Muscle layer of colon (tissue), 2 donors: ENCODE data around the gene VWA2.

Experiments used
- H3K27ac ChIP-seq: one replicate; pipeline ENCODE4 v1.7.0; 2013; ENCODE audit warnings: low read depth, mild to moderate bottlenecking, low read length, moderate library complexity
- H3K27me3 ChIP-seq, 2 donors: one replicate each; pipeline ENCODE4 v1.7.0; 2013; ENCODE audit warnings: low read length in 2 of 2, mild to moderate bottlenecking in 2 of 2; ENCODE audit not compliant: insufficient read depth in 2 of 2, control insufficient read depth in 1 of 2
- H3K36me3 ChIP-seq: one replicate; pipeline ENCODE4 v1.7.0; 2013; ENCODE audit warnings: mild to moderate bottlenecking, low read length; ENCODE audit not compliant: insufficient read depth
- H3K4me1 ChIP-seq: one replicate; pipeline ENCODE4 v1.7.0; 2013; ENCODE audit warnings: mild to moderate bottlenecking, low read length; ENCODE audit not compliant: insufficient read depth
- H3K4me3 ChIP-seq, 2 donors: one replicate each; pipeline ENCODE4 v1.7.0; 2013; ENCODE audit warnings: low read length in 2 of 2, low read depth in 1 of 2, mild to moderate bottlenecking in 1 of 2, moderate library complexity in 1 of 2
- H3K9ac ChIP-seq: one replicate; pipeline ENCODE4 v1.7.0; 2013; ENCODE audit warnings: low read length
- H3K9me3 ChIP-seq: one replicate; pipeline ENCODE4 v1.7.0; 2013; ENCODE audit warnings: mild to moderate bottlenecking, low read length
- donor health status: abdominal sarcoma.
- donor health status: Adenocarcinoma of cecum.

The VWA2 gene

DNA sequence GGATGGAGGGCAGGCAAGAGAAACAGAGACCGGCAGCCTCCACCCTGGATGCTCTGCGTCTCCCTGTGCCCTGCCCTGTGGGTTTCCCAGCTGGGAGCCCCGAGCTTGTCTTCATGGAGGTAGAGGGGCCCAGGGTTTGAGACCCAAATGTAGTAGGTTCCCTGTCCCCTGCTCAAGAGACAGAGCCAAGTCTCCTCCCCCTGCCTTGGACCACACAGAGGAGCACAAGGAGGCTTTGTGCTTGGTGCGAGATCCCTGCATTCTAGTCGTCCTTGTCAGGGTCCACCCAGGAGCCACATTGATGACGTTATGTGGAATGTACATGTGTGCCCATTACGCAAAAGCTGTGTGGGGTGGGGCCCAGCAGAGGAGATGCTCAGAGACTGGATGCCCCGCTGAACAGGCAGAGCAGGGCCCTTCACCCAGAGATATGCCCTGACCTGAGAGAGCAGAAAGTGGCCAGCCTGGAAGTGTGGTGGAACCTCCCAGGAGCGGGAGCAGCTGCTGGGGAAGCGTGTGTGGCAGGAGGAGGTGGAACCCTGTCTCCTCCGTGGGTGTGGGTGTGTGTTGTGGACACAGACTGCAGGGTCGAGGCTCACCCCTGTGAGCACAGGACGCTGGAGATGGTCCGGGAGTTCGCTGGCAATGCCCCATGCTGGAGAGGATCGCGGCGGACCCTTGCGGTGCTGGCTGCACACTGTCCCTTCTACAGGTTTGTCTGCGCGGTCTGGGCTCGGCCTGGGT lies 39.3 kb downstream of the VWA2 start:
- no peaks in the 10 kb centered on the region for H3K9me3 ChIP-seq
- H3K4me1 ChIP-seq = no peaks in the 10 kb centered on the region
- no peak overlapping the region for H3K4me3 ChIP-seq
- H3K9ac ChIP-seq = no peak overlapping the region
- H3K27me3 ChIP-seq = peaks cover 0 to 4% of the 10 kb centered on the region in 2 donors
- H3K36me3 ChIP-seq = no peaks in the 10 kb centered on the region
- no peak overlapping the region for H3K27ac ChIP-seq

- H3K27ac ChIP-seq = no peak overlapping the region
Observed at GRCh38 chr10:114278884-114279191, 39.8 kb downstream of the VWA2 start.

DNA sequence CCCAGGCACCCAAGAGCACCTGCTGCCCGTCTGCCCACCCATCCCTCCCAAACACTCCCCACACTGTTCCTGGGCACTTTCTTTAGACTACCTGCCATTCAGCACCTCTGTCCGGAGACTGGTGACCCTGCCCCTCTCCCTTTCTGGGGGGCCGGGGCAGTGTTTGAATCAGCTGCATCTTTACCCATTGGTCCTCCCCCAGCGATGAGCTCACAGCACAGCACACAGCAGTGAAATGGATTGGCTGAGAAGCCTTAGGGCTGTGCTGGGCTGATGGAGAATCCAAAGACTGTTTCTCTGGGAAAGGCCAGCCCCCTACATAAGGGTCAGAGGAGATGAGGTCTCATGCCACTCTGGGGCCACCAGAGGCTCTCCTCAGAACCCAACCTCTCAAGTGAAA lies 40.2 kb downstream of the VWA2 start:
- no peak overlapping the region for H3K4me3 ChIP-seq
- H3K9ac ChIP-seq = no peak overlapping the region
- no peaks in the 10 kb centered on the region for H3K4me1 ChIP-seq
- no peaks in the 10 kb centered on the region for H3K36me3 ChIP-seq
- H3K27ac ChIP-seq = no peak overlapping the region
- H3K9me3 ChIP-seq = no peaks in the 10 kb centered on the region
- peaks cover 0 to 4% of the 10 kb centered on the region in 2 donors for H3K27me3 ChIP-seq

More at GRCh38 chr10:114278884-114279191, 39.8 kb downstream of the VWA2 start:
- Histone ChIP-seq H3K9me3 (no peaks in the 10 kb centered on the region), H3K9ac (no peak overlapping the region), H3K4me3 (no peak overlapping the region), H3K4me1 (no peaks in the 10 kb centered on the region), H3K36me3 (no peaks in the 10 kb centered on the region), H3K27me3 (peaks cover 0 to 4% of the 10 kb centered on the region in 2 donors)

DNA sequence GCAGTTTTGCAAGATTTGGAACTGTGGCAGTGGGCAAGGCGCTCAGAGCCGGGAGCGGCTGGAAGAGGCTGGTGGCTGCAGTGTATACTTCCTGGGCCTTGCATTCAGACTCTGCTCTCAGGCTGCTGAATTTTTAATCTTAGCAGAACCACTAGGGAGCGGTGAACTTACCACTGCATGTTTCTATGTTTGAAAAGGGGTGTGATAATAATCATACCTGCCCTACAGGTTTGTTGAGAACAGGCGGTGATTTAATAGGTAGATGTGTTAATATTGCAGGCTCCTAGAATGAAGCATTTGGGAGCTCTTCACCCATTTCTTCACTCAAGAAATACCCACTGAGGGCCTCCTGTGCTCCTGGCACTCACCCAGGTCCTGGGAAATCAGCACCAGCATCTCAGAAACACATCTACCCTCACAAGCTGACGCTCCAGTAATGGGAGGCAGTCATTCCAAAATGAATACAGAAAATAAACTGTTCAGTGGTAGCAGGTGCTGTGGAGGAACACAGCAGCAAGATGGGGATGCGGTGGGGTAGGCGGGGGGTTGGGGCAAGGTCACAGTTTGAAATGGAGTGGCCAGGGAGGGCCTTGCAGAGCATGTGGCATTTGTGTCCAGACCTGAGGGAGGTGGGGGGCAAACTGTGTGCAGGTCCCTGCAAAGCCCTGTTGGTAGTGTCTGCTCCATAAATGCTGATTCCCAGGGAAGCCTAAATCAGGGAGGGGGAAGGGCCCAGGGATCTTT lies 41.0 kb downstream of the VWA2 start:
- Histone ChIP-seq H3K27me3 (peaks cover 0 to 4% of the 10 kb centered on the region in 2 donors), H3K4me3 (no peak overlapping the region), H3K9me3 (no peaks in the 10 kb centered on the region), H3K9ac (no peak overlapping the region), H3K36me3 (no peaks in the 10 kb centered on the region), H3K4me1 (no peaks in the 10 kb centered on the region), H3K27ac (no peak overlapping the region)

DNA sequence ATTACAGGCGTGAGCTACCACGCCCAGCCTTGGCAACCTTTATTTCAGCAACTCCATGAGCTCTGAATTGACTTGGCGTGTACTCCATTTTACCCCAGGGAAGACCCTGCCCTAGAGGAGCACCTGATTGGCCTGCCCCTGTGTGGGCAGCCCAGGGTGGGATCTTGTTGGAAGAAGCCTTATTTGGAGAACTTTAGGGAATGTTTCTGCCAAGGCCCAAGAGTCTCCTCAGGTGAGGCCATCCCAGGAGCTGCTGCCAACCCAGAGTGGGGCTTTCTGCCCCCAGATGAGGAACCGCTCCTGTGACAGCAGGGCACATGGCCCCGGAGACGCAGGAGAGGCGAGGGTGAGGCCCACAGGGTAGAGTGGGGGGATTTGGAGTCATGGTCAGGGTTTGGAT lies 42.0 kb downstream of the VWA2 start:
- Histone ChIP-seq H3K4me3 (no peak overlapping the region), H3K9me3 (no peaks in the 10 kb centered on the region), H3K4me1 (no peaks in the 10 kb centered on the region), H3K27me3 (peaks cover 0 to 4% of the 10 kb centered on the region in 2 donors), H3K9ac (no peak overlapping the region), H3K27ac (no peak overlapping the region), H3K36me3 (no peaks in the 10 kb centered on the region)

DNA sequence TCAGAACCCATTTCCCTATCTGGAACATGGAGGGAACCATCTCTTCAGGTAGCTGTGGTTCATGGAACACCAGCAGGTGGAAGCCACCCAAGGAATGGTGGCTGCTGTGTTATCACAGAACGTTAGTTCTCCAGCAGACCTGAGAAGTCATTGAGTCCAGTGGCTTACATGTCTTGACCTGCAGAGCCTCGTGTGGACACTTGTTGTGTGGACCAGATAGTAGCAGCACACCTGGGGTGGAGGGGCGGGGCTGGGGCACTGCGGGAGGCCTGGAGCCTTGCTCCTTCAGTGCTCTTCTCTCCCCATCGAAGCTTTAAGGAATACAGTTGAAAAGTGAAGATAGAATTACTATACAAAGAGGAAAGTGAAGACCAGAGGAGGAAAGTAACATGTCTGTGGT lies 42.4 kb downstream of the VWA2 start:
- Histone ChIP-seq H3K4me1 (no peaks in the 10 kb centered on the region), H3K9ac (no peak overlapping the region), H3K36me3 (no peaks in the 10 kb centered on the region), H3K27ac (no peak overlapping the region), H3K9me3 (no peaks in the 10 kb centered on the region), H3K27me3 (no peaks in the 10 kb centered on the region), H3K4me3 (no peak overlapping the region)

GRCh38 chr10:114282526-114282925 lies 43.5 kb downstream of the VWA2 start:
- Histone ChIP-seq H3K27ac (no peak overlapping the region), H3K4me3 (no peak overlapping the region), H3K4me1 (no peaks in the 10 kb centered on the region), H3K36me3 (no peaks in the 10 kb centered on the region), H3K27me3 (no peaks in the 10 kb centered on the region), H3K9me3 (no peaks in the 10 kb centered on the region), H3K9ac (no peak overlapping the region)

DNA sequence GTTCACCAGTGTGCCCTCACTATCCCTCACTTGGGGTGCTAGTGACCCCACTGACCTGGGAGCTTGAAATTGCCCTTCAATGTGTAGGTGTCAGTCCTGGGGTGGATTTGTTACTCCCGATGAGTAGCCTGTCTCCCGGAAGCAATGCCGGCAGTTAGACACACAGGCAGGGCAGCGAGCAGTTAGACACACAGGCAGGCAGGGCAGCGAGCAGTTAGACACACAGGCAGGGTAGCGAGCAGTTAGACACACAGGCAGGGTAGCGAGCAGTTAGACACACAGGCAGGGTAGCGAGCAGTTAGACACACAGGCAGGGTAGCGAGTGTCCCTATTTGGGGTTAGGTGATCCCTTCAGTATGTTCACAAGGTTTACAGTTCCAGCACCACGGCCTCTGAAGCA lies 44.0 kb downstream of the VWA2 start:
- Histone ChIP-seq H3K4me1 (no peaks in the 10 kb centered on the region), H3K4me3 (no peak overlapping the region), H3K36me3 (no peaks in the 10 kb centered on the region), H3K9me3 (no peaks in the 10 kb centered on the region), H3K9ac (no peak overlapping the region), H3K27ac (no peak overlapping the region), H3K27me3 (no peaks in the 10 kb centered on the region)

- no peaks in the 10 kb centered on the region for H3K36me3 ChIP-seq
- H3K4me3 ChIP-seq = no peak overlapping the region
- H3K9ac ChIP-seq = no peak overlapping the region
- H3K27me3 ChIP-seq = no peaks in the 10 kb centered on the region
- H3K27ac ChIP-seq = no peak overlapping the region
- no peaks in the 10 kb centered on the region for H3K4me1 ChIP-seq
- H3K9me3 ChIP-seq = no peaks in the 10 kb centered on the region
Observed at GRCh38 chr10:114283535-114284234, 44.6 kb downstream of the VWA2 start.

DNA sequence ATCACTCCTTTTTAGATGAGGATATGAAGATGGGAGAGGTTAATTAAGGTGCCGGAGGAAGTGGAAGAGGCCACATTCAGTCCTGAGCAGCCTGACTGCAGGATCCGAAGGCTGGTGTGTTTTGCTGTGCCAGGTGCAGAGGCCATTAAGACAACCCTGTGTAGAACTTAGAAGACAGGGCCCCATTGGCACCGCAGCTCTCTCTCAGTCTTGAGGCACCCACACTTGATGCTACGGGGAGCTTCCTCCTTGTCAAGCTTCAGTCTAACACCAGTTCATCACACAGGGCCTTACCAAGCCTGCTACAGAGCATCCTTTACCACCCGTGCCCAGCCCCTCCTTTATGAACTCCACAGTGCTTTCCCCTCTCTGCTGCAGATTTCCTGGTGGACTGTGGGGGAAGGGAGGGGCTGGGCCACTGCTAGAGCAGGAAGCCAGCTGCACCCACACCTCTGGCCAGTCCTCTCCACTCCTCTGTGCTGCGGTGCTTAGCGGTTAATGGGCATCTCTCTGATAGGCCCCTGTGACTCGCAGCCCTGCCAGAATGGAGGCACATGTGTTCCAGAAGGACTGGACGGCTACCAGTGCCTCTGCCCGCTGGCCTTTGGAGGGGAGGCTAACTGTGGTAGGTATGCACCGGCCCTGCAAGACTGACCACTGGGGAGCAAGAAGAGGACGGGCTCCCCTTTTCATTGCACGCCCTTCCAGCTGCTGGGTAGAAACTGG lies 45.5 kb downstream of the VWA2 start:
- Histone ChIP-seq H3K27me3 (no peaks in the 10 kb centered on the region), H3K9me3 (no peaks in the 10 kb centered on the region), H3K9ac (no peak overlapping the region), H3K4me1 (no peaks in the 10 kb centered on the region), H3K4me3 (no peak overlapping the region), H3K36me3 (no peaks in the 10 kb centered on the region), H3K27ac (no peak overlapping the region)

DNA sequence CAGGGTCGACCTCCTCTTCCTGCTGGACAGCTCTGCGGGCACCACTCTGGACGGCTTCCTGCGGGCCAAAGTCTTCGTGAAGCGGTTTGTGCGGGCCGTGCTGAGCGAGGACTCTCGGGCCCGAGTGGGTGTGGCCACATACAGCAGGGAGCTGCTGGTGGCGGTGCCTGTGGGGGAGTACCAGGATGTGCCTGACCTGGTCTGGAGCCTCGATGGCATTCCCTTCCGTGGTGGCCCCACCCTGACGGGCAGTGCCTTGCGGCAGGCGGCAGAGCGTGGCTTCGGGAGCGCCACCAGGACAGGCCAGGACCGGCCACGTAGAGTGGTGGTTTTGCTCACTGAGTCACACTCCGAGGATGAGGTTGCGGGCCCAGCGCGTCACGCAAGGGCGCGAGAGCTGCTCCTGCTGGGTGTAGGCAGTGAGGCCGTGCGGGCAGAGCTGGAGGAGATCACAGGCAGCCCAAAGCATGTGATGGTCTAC lies 46.9 kb downstream of the VWA2 start:
- no peaks in the 10 kb centered on the region for H3K27me3 ChIP-seq
- no peak overlapping the region for H3K4me3 ChIP-seq
- no peaks in the 10 kb centered on the region for H3K36me3 ChIP-seq
- H3K9me3 ChIP-seq = no peaks in the 10 kb centered on the region
- no peak overlapping the region for H3K27ac ChIP-seq
- no peak overlapping the region for H3K9ac ChIP-seq
- no peaks in the 10 kb centered on the region for H3K4me1 ChIP-seq
